ENCODE measurements around the gene NEURL4.

Gene NEURL4

GRCh38 chr17:7327056-7327455 lies 2.1 kb downstream of the NEURL4 start:
- in situ Hi-C loops (cut with MboI; ENCODE audit: low sequenced_read_pairs) = loop anchor here (25.0 kb wide), 1 partner anchor 360 kb away; the partner anchor contains the start of genes TP53 and WRAP53

GRCh38 chr17:7326186-7326585 lies 2.9 kb downstream of the NEURL4 start:
- in situ Hi-C loops (cut with MboI; ENCODE audit: low sequenced_read_pairs) = loop anchor here (25.0 kb wide), 1 partner anchor 361 kb away; the partner anchor contains the start of genes TP53 and WRAP53

GRCh38 chr17:7325031-7325528 lies 4.1 kb downstream of the NEURL4 start:
- in situ Hi-C loops (cut with MboI; ENCODE audit: low sequenced_read_pairs) = loop anchor here (25.0 kb wide), 1 partner anchor 362 kb away; the partner anchor contains the start of genes TP53 and WRAP53

GRCh38 chr17:7324438-7324779 lies 4.7 kb downstream of the NEURL4 start:
- in situ Hi-C loops (cut with MboI; ENCODE audit: low sequenced_read_pairs) = no loop called here

- in situ Hi-C loops (cut with MboI; ENCODE audit: low sequenced_read_pairs) = no loop called here
Observed at GRCh38 chr17:7323731-7324437, 5.3 kb downstream of the NEURL4 start.

GRCh38 chr17:7322520-7323194 lies 6.5 kb downstream of the NEURL4 start:
- in situ Hi-C loops (cut with MboI; ENCODE audit: low sequenced_read_pairs) = no loop called here

- in situ Hi-C loops (cut with MboI; ENCODE audit: low sequenced_read_pairs) = no loop called here
Observed at GRCh38 chr17:7321466-7321865, 7.7 kb downstream of the NEURL4 start.

GRCh38 chr17:7318121-7318860 lies 10.8 kb downstream of the NEURL4 start:
- in situ Hi-C loops (cut with MboI; ENCODE audit: low sequenced_read_pairs) = no loop called here

GRCh38 chr17:7317161-7317803 lies 11.9 kb downstream of the NEURL4 start:
- in situ Hi-C loops (cut with MboI; ENCODE audit: low sequenced_read_pairs) = no loop called here

- in situ Hi-C loops (cut with MboI; ENCODE audit: low sequenced_read_pairs) = no loop called here
Observed at GRCh38 chr17:7315570-7316235, 13.4 kb downstream of the NEURL4 start.

- in situ Hi-C loops (cut with MboI; ENCODE audit: low sequenced_read_pairs) = no loop called here
Observed at GRCh38 chr17:7314719-7315569, 14.2 kb downstream of the NEURL4 start, which contains the start of gene GPS2. Gene GPS2 (minus strand): TSS chr17:7315360. CDS start chr17:7315052, 308 bp downstream.

GRCh38 chr17:7313890-7314718 lies 15.0 kb downstream of the NEURL4 start:
- in situ Hi-C loops (cut with MboI; ENCODE audit: low sequenced_read_pairs) = no loop called here

- in situ Hi-C loops (cut with MboI; ENCODE audit: low sequenced_read_pairs) = no loop called here
Observed at GRCh38 chr17:7313088-7313889, 15.8 kb downstream of the NEURL4 start.

- in situ Hi-C loops (cut with MboI; ENCODE audit: low sequenced_read_pairs) = no loop called here
Observed at GRCh38 chr17:7312432-7313087, 16.6 kb downstream of the NEURL4 start.

GRCh38 chr17:7311110-7311705 lies 17.9 kb downstream of the NEURL4 start:
- in situ Hi-C loops (cut with MboI; ENCODE audit: low sequenced_read_pairs) = no loop called here

GRCh38 chr17:7309628-7310027 lies 19.5 kb downstream of the NEURL4 start:
- in situ Hi-C loops (cut with MboI; ENCODE audit: low sequenced_read_pairs) = no loop called here
